Superior temporal gyrus (tissue), 1 donor: ENCODE results near the gene ACTBL2.

Source experiments
- DNase-seq: peaks from one replicate; pipeline ENCODE4 v3.0.0-alpha.2; 2016; ENCODE audit errors: extremely low spot score

ACTBL2 gene

DNA sequence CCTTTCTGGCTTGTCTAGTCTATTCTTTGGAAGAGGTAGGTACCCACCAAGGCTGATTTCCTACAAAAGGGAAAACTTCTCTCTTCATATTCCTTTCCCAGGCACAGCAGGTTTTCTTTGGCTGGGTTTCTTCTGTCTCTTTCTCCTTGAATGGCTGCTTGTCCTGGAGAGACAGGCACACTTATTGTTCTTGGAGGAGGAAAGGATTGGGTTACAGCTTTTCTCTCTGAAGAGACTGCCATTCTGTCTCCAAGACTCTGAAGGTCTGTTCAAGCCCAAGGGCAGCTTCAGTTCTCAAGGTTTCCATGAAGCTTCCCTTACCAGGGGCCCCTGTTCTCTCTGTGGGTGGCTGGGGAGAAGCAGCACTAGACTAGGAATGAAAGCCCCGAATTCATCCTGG, 33.9 kb downstream of the ACTBL2 start:
- no peak for DNase-seq

DNA sequence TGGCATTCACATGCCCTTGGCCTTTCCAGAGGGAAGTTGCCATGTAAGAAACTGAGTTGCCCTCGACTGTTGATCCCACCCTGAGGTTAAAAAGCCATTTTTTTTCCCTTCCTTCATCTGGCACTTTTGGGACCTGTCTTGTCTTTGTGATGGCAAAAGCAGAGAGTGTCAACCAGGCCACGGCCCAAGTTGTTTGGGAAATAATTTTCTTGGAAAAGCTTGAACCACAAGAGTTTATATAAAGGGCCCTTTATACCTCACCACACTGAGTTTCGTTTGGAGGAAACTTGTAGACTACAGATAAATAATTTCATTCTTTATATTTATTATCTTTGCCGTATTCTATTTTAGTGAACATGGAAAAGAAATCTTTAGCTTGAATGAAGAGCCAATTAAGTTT, 34.3 kb downstream of the ACTBL2 start:
- DNase-seq, result no peak

GRCh38 chr5:57447658-57448057, 35.0 kb downstream of the ACTBL2 start:
- no peak for DNase-seq

- no peak for DNase-seq
Measured at GRCh38 chr5:57446966-57447365, 35.6 kb downstream of the ACTBL2 start.

GRCh38 chr5:57445705-57446037, 36.9 kb downstream of the ACTBL2 start:
- no peak for DNase-seq

GRCh38 chr5:57445006-57445704, 37.5 kb downstream of the ACTBL2 start:
- no peak for DNase-seq

- DNase-seq, result no peak
Measured at GRCh38 chr5:57442080-57442839, 40.4 kb downstream of the ACTBL2 start.

GRCh38 chr5:57441557-57441956, 41.1 kb downstream of the ACTBL2 start:
- no peak for DNase-seq

DNA sequence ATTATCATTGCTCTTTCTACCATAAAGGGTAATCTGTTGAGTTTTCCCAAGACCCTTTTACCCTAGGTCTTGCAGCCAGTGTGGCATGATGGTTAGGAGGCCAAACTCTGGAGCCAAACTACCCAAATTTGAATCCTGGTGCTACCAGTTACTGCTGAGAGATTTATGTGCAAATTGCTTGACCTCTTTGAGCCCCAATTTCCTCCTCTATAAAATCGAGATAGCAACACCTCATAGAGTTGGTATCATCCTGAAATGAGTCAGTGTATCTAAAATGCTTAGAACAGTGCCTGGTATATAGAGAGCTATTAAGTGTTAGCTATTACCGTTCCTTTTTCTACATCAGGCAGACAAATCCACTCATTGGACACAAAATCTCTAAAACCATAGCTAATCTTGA, 43.0 kb downstream of the ACTBL2 start:
- no peak for DNase-seq

DNA sequence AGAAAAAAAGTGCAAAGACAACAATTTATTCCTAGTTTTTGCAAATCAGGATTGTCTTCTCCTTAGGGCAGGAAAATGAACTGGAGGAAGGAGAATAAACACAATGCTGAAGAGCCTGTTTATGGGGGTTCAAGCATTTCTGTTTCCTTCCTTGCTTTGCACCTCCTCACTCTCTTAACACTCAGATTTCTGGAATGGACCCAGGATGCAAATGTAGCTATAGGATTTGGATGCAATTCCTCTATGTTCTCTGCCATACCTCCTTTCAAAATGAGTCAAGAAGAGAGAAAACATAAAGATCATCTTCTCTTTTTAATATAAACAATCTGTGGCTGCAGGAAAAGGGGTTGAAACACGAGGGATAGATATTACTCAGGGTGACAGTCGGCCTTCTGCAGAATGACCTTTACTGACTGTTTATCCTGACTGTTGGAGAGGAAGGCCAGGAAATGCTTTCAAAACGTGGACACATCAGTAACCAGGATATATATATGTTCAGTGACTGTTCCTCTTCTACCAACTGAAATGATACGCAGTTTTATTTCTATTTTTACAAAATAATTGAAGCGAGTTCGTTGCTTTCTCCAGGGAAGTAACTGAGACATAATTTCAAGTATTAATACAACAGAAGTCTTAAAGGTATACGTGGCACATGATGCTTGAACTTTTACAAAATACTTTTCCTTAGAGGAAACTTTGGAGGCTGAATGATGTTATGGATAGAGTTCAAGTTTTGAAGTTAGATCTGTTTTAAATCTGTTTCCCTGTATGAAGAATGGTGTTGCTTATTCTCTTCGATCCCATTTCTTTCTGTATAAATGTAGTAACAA, 44.4 kb downstream of the ACTBL2 start:
- DNase-seq, result peak; percentile 41

- DNase-seq, result no peak
Measured at GRCh38 chr5:57436586-57436985, 46.0 kb downstream of the ACTBL2 start.

DNA sequence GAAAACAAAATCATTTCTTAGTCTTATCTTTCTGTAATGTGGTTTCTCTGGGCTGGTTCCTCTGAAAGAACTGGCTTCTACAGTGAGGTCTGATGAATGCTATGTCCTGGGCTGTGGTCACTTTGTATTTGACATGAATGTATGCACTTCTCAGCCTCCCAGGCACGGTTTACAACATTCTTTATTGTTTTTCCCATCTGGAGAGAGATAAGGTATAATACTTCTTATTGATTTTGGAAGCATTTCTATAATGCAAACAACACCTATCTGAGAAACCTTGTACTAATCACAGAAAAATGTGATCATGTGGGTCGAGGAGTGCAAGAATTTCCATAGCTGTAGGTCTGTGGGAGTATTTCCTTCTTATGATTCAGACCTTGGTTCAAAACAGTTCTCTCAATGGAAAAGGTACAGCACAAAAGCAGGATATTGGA, 46.9 kb downstream of the ACTBL2 start:
- DNase-seq, result no peak

GRCh38 chr5:57434683-57435082, 47.9 kb downstream of the ACTBL2 start:
- no peak for DNase-seq

- DNase-seq, result no peak
Measured at GRCh38 chr5:57434227-57434640, 48.4 kb downstream of the ACTBL2 start.

GRCh38 chr5:57432876-57433275, 49.7 kb downstream of the ACTBL2 start:
- no peak for DNase-seq

DNA sequence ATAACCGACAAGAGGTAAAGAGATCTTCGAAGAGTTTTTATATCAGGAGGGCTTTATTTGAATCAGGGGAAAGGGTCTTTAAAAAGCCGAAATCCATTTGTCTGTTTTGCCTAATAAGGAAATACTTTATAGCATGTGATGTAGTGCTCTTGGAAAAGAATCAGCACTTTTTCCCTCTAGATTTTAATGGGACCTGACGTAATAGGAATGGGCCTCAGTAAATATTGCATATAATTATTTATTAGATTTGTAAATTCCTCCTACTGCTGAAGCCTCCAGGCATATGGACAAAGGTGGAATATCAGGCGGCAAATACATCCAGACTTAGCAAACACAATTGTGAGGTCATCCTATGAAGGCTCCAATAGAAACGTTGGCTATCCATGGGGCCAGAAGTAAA, 50.9 kb downstream of the ACTBL2 start:
- DNase-seq, result no peak
